Right ventricle myocardium inferior (tissue), 1 donor: Measurements from ENCODE around the gene PNMA1. TPM values are rescaled to one million over a fixed set of nuclear protein-coding genes. Genes with fewer than 3 reads are reported as not detected.
"Not testable (repeated sequence)": the region's sequence is repeated elsewhere in the genome, so short reads cannot be mapped to it uniquely, and the experiment has no call there.

Experiments
- ATAC-seq: fragments of 200-7000 bp; cut with Tn5 transposase; one replicate; pipeline ENCODE4 v1.9.1; 2020; ENCODE audit warnings: mild to moderate bottlenecking, moderate library complexity
- DNase-seq: peaks from one replicate; pipeline ENCODE4 v3.0.0; 2021; ENCODE audit errors: missing footprints
- intact Hi-C: fragments of 100-400 bp; cut with DNase I; formaldehyde crosslinking; loops from one replicate; pipeline ENCODE4 v1.11.0; 2022
- total RNA-seq: library from RNA; stranded (reverse); fragmentation: NEBNext Ultra II Directional; extraction: Animal tissue kit (Norgen Biotek cat#: 25700); gene quantifications from one replicate; pipeline ENCODE4 v1.2.1, GENCODE V29; 2021
- donor health status: DM: no; HTN: yes; CAD: no; lungs with severe emphysema.

The PNMA1 gene
- total RNA-seq, 1 donor from 2014 or later = 14.9 TPM

GRCh38 chr14:73722581-73722980 lies 8.4 kb upstream of the PNMA1 start:
- intact Hi-C loops = no loop called here
- ATAC-seq = no peak
- no peak for DNase-seq

- intact Hi-C loops = no loop called here
- DNase-seq (no peak), ATAC-seq (no peak)
Measured at GRCh38 chr14:73721101-73721821, 7.1 kb upstream of the PNMA1 start.

GRCh38 chr14:73720636-73721035 lies 6.5 kb upstream of the PNMA1 start:
- intact Hi-C loops = no loop called here
- no peak for ATAC-seq
- no peak for DNase-seq

GRCh38 chr14:73719791-73720190 lies 5.6 kb upstream of the PNMA1 start:
- intact Hi-C loops = no loop called here
- no peak for ATAC-seq
- no peak for DNase-seq

GRCh38 chr14:73719361-73719760 lies 5.2 kb upstream of the PNMA1 start:
- intact Hi-C loops = no loop called here
- no peak for ATAC-seq
- DNase-seq = no peak

GRCh38 chr14:73718418-73719251 lies 4.5 kb upstream of the PNMA1 start:
- ATAC-seq = no peak
- no peak for DNase-seq
- intact Hi-C loops = no loop called here

GRCh38 chr14:73717711-73718417 lies 3.7 kb upstream of the PNMA1 start:
- ATAC-seq (no peak), DNase-seq (no peak)
- intact Hi-C loops = no loop called here

GRCh38 chr14:73717266-73717665 lies 3.1 kb upstream of the PNMA1 start:
- ATAC-seq = no peak
- intact Hi-C loops = no loop called here

GRCh38 chr14:73715707-73716106 lies 1.5 kb upstream of the PNMA1 start:
- DNase-seq (no peak), ATAC-seq (no peak)
- intact Hi-C loops = no loop called here

More at GRCh38 chr14:73717266-73717665, 3.1 kb upstream of the PNMA1 start:
- DNase-seq = no peak

GRCh38 chr14:73714656-73715081 lies 485 bp upstream of the PNMA1 start:
- ATAC-seq (no peak), DNase-seq (no peak)
- intact Hi-C loops = loop anchor here (5.0 kb wide), 1 partner anchor 67 kb away; no protein-coding TSS in a partner anchor

GRCh38 chr14:73713206-73713802 lies 880 bp downstream of the PNMA1 start:
- intact Hi-C loops = loop anchor here (5.0 kb wide), 1 partner anchor 66 kb away; no protein-coding TSS in a partner anchor
- DNase-seq (no peak), ATAC-seq (peak; percentile 2)

GRCh38 chr14:73712540-73713180 lies 1.5 kb downstream of the PNMA1 start:
- intact Hi-C loops = loop anchor here (5.0 kb wide), 1 partner anchor 65 kb away; no protein-coding TSS in a partner anchor
- no peak for ATAC-seq
- DNase-seq = no peak

GRCh38 chr14:73712071-73712506 lies 2.1 kb downstream of the PNMA1 start:
- intact Hi-C loops = loop anchor here (5.0 kb wide), 1 partner anchor 65 kb away; no protein-coding TSS in a partner anchor
- DNase-seq (no peak), ATAC-seq (no peak)

- DNase-seq (no peak), ATAC-seq (no peak)
- intact Hi-C loops = loop anchor here (5.0 kb wide), 1 partner anchor 63 kb away; no protein-coding TSS in a partner anchor
Measured at GRCh38 chr14:73710737-73711136, 3.4 kb downstream of the PNMA1 start.

- no peak for ATAC-seq
- no peak for DNase-seq
- intact Hi-C loops = loop anchor here (5.0 kb wide), 1 partner anchor 63 kb away; no protein-coding TSS in a partner anchor
Measured at GRCh38 chr14:73709904-73710469, 4.2 kb downstream of the PNMA1 start.

- DNase-seq, intact Hi-C loops, ATAC-seq: not testable (repeated sequence)
Measured at GRCh38 chr14:73708076-73708475, 6.1 kb downstream of the PNMA1 start.

GRCh38 chr14:73700325-73700724 lies 13.9 kb downstream of the PNMA1 start:
- DNase-seq = no peak
- ATAC-seq = no peak
- intact Hi-C loops = no loop called here
